ENCODE results near the gene EGFLAM.

EGFLAM gene

DNA sequence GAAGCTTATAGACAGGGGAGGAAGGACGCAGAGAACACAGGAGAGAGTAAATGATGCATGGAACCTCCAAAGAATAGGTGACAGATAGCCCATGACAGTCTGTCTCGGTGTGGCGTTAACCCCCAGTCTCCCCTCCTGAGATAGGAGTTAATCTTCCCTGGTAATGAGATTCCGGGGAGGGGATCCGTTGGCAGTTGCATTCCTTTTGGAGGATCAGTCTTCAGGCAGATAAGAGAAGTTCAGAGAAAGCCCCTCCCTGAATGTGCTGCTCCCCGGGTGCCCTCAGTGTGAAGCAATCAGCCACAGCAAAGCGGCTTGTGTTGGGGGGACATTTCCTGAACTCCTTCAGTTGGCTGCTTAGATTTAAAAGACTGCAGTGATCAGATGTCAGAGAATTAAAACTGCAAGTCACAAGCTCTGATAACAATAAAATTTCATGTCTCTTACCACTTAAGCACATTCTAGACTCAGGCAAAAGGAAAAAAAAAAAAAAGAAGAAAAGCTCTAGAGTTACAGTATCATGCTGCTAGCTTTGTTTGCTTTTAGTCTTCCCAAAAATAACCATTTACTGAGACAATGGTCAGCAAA, 121.1 kb downstream of the EGFLAM start:
- H3K79me2 ChIP-seq (ENCODE audit: insufficient read depth, low read length) = no peaks in the 10 kb centered on the region
- H3K9me2 ChIP-seq (replicated peaks; ENCODE audit: insufficient read depth, low read length) = no peaks in the 10 kb centered on the region
- no peaks in the 10 kb centered on the region for H3F3A ChIP-seq (ENCODE audit: insufficient read depth)
- H3K27me3 ChIP-seq (ENCODE audit: low read length) = no peaks in the 10 kb centered on the region
- H2AFZ ChIP-seq (ENCODE audit: low read depth, low read length, severe bottlenecking) = no peak overlapping the region
- no peak overlapping the region for H3K4me2 ChIP-seq (ENCODE audit: low read depth, low read length, poor library complexity, severe bottlenecking)
- TF ChIP-seq EZH2phosphoT487 (conservative IDR thresholded peaks at IDR 0.05; ENCODE audit: low read length) = no peak
- TF ChIP-seq, protein P1, sequence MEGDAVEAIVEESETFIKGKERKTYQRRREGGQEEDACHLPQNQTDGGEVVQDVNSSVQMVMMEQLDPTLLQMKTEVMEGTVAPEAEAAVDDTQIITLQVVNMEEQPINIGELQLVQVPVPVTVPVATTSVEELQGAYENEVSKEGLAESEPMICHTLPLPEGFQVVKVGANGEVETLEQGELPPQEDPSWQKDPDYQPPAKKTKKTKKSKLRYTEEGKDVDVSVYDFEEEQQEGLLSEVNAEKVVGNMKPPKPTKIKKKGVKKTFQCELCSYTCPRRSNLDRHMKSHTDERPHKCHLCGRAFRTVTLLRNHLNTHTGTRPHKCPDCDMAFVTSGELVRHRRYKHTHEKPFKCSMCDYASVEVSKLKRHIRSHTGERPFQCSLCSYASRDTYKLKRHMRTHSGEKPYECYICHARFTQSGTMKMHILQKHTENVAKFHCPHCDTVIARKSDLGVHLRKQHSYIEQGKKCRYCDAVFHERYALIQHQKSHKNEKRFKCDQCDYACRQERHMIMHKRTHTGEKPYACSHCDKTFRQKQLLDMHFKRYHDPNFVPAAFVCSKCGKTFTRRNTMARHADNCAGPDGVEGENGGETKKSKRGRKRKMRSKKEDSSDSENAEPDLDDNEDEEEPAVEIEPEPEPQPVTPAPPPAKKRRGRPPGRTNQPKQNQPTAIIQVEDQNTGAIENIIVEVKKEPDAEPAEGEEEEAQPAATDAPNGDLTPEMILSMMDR (IDR thresholded peaks at IDR 0.05; ENCODE audit: insufficient read depth, low read length, poor library complexity, severe bottlenecking) = no peak
- no peaks in the 10 kb centered on the region for H4K20me1 ChIP-seq (ENCODE audit: low read depth, low read length)
- H3K27ac ChIP-seq (ENCODE audit: low read depth, low read length) = no peak overlapping the region
- H3K36me3 ChIP-seq (ENCODE audit: low read length) = no peaks in the 10 kb centered on the region
- no peak overlapping the region for H3K9ac ChIP-seq (ENCODE audit: low read length)
- H3K9me3 ChIP-seq (ENCODE audit: insufficient read depth, low read length) = no peaks in the 10 kb centered on the region
- no peak overlapping the region for H3K4me3 ChIP-seq (ENCODE audit: insufficient read depth, low read length, poor library complexity, severe bottlenecking)

DNA sequence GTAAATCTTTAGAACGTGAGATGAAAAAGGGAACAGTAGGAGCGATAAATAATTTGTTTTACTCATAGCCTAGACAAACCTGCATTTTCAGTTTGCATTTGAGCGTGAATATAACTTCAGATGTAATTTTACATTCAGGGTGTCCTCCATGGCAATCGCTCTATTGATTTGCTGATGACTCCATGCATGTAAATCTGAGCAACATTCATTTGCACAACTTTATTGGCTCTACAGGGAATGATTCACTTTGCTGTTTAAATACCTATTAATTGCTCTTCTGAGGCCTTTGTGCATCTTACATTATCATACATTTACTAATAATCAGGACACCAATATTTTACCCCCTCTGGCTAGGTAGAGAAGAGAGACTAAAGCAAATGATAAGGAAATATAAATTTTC, 122.2 kb downstream of the EGFLAM start:
- no peak for TF ChIP-seq EZH2phosphoT487 (conservative IDR thresholded peaks at IDR 0.05; ENCODE audit: low read length)
- TF ChIP-seq, protein P1 (IDR thresholded peaks at IDR 0.05; ENCODE audit: insufficient read depth, low read length, poor library complexity, severe bottlenecking) = no peak
- Histone ChIP-seq H3K27me3 (ENCODE audit: low read length) (no peaks in the 10 kb centered on the region), H3K9me2 (replicated peaks; ENCODE audit: insufficient read depth, low read length) (no peaks in the 10 kb centered on the region), H2AFZ (ENCODE audit: low read depth, low read length, severe bottlenecking) (no peak overlapping the region), H3F3A (ENCODE audit: insufficient read depth) (no peaks in the 10 kb centered on the region), H3K79me2 (ENCODE audit: insufficient read depth, low read length) (no peaks in the 10 kb centered on the region), H3K9me3 (ENCODE audit: insufficient read depth, low read length) (no peaks in the 10 kb centered on the region), H4K20me1 (ENCODE audit: low read depth, low read length) (no peaks in the 10 kb centered on the region), H3K4me3 (ENCODE audit: insufficient read depth, low read length, poor library complexity, severe bottlenecking) (no peak overlapping the region), H3K27ac (ENCODE audit: low read depth, low read length) (no peak overlapping the region), H3K36me3 (ENCODE audit: low read length) (no peaks in the 10 kb centered on the region), H3K9ac (ENCODE audit: low read length) (no peak overlapping the region), H3K4me2 (ENCODE audit: low read depth, low read length, poor library complexity, severe bottlenecking) (no peak overlapping the region)

DNA sequence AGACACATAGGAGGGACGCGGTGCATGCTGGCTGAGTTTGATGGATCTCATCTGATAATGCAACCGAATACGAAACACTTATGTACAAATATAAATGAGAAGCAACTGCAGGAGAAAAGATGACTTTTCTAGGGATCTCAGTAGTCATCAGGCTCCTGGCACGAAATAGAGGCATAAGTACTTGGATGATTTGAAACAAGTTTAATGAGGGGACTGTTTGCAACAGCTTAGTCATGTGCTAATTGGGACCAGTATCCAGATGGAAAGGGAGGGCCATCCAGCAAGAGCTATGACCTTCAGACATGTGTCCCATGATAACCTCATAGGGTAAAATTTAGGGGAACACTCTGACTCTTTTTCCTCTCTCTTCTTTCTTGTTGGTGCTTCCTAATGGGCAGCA, 123.0 kb downstream of the EGFLAM start:
- no peaks in the 10 kb centered on the region for H3F3A ChIP-seq (ENCODE audit: insufficient read depth)
- no peak overlapping the region for H2AFZ ChIP-seq (ENCODE audit: low read depth, low read length, severe bottlenecking)

More for the DNA sequence above, 123.0 kb downstream of the EGFLAM start:
- H3K9ac ChIP-seq (ENCODE audit: low read length) = no peak overlapping the region
- no peaks in the 10 kb centered on the region for H3K36me3 ChIP-seq (ENCODE audit: low read length)
- no peak overlapping the region for H3K4me3 ChIP-seq (ENCODE audit: insufficient read depth, low read length, poor library complexity, severe bottlenecking)
- H3K79me2 ChIP-seq (ENCODE audit: insufficient read depth, low read length) = no peaks in the 10 kb centered on the region
- H3K9me2 ChIP-seq (replicated peaks; ENCODE audit: insufficient read depth, low read length) = no peaks in the 10 kb centered on the region
- TF ChIP-seq EZH2phosphoT487 (conservative IDR thresholded peaks at IDR 0.05; ENCODE audit: low read length) = no peak
- TF ChIP-seq, protein P1 (IDR thresholded peaks at IDR 0.05; ENCODE audit: insufficient read depth, low read length, poor library complexity, severe bottlenecking) = no peak
- no peaks in the 10 kb centered on the region for H3K9me3 ChIP-seq (ENCODE audit: insufficient read depth, low read length)
- no peak overlapping the region for H3K27ac ChIP-seq (ENCODE audit: low read depth, low read length)
- no peaks in the 10 kb centered on the region for H3K27me3 ChIP-seq (ENCODE audit: low read length)
- no peak overlapping the region for H3K4me2 ChIP-seq (ENCODE audit: low read depth, low read length, poor library complexity, severe bottlenecking)
- no peaks in the 10 kb centered on the region for H4K20me1 ChIP-seq (ENCODE audit: low read depth, low read length)
